H1 (cell line): ENCODE results near the gene SIGLEC15. TPM values are rescaled to one million over a fixed set of nuclear protein-coding genes. Genes with fewer than 3 reads are reported as not detected.

Experiments
- CTCF ChIA-PET: fragments of 300-600 bp; sonication (Branson Sonifier 250); formaldehyde crosslinking; loops from one replicate; lab custom pipeline; 2021; ENCODE audit not compliant: partially characterized antibody; lab: Charles Lee
- POLR2A ChIA-PET: fragments of 300-600 bp; sonication (Branson Sonifier 250); formaldehyde crosslinking; loops from one replicate; lab custom pipeline; 2021; ENCODE audit warnings: inconsistent platforms; ENCODE audit not compliant: partially characterized antibody; lab: Charles Lee
- DNase-seq, 2 experiments: peaks; one replicate each; pipeline versions ENCODE4 v3.0.0 to v3.0.0-alpha.2; 2010 to 2022; ENCODE audit warnings: low spot score in 2 of 2, low read depth in 1 of 2, mixed read lengths in 1 of 2
- FAIRE-seq: peaks from 2 replicates; lab custom pipeline; 2011; peaks lifted over from hg19 to GRCh38; lab: Jason Lieb, UNC
- H2AFZ ChIP-seq: 2 replicates; pipeline ENCODE4 v1.8.1; 2012; ENCODE audit warnings: low read length, inconsistent platforms
- H2AK5ac ChIP-seq: 2 replicates; pipeline ENCODE4 v1.6.1; 2013; ENCODE audit warnings: low read depth, low read length
- H2BK120ac ChIP-seq: replicated peaks from 2 replicates; pipeline ENCODE3; 2013; ENCODE audit warnings: low read depth, low read length, inconsistent platforms
- H2BK12ac ChIP-seq: 2 replicates; pipeline ENCODE4 v1.6.1; 2013; ENCODE audit warnings: low read depth, low read length
- H2BK15ac ChIP-seq: 2 replicates; pipeline ENCODE4 v1.6.1; 2013; ENCODE audit warnings: low read length
- H2BK20ac ChIP-seq: 2 replicates; pipeline ENCODE4 v1.6.1; 2013; ENCODE audit warnings: low read length
- H2BK5ac ChIP-seq: 2 replicates; pipeline ENCODE4 v1.6.1; 2013; ENCODE audit warnings: low read depth, low read length
- H3K14ac ChIP-seq: 2 replicates; pipeline ENCODE4 v1.6.1; 2013; ENCODE audit warnings: inconsistent platforms; ENCODE audit not compliant: insufficient read length
- H3K18ac ChIP-seq: 2 replicates; pipeline ENCODE4 v1.6.1; 2013; ENCODE audit warnings: low read length; ENCODE audit errors: extremely low read depth
- H3K23ac ChIP-seq: 2 replicates; pipeline ENCODE4 v1.6.1; 2013; ENCODE audit warnings: inconsistent platforms; ENCODE audit not compliant: insufficient read length
- H3K23me2 ChIP-seq: 2 replicates; pipeline ENCODE4 v1.6.1; 2013; ENCODE audit warnings: low read depth, low read length
- H3K27ac ChIP-seq: 2 replicates; pipeline ENCODE4 v1.6.1; 2011; ENCODE audit warnings: low read depth, low read length, inconsistent platforms
- H3K27me3 ChIP-seq, 4 experiments: replicated peaks in 1 of 4; 1 replicate in 1 of 4; 2 replicates in 3 of 4; pipeline versions ENCODE4 v1.6.1 to v1.8.1; 2011 to 2013; ENCODE audit warnings: low read length in 3 of 4, mild to moderate bottlenecking in 3 of 4, inconsistent platforms in 2 of 4, mixed read lengths in 2 of 4, moderate library complexity in 1 of 4; ENCODE audit not compliant: control insufficient read depth in 3 of 4, insufficient read depth in 3 of 4; ENCODE audit errors: extremely low read depth in 1 of 4
- H3K36me3 ChIP-seq, 4 experiments: 2 replicates each; pipeline versions ENCODE4 v1.6.1 to v1.8.1; 2011 to 2013; ENCODE audit warnings: mild to moderate bottlenecking in 4 of 4, low read length in 3 of 4, moderate library complexity in 2 of 4, control low read depth in 1 of 4, inconsistent platforms in 1 of 4; ENCODE audit not compliant: insufficient read depth in 4 of 4, control insufficient read depth in 2 of 4
- H3K4ac ChIP-seq: replicated peaks from 2 replicates; pipeline ENCODE3; 2013; ENCODE audit warnings: low read length, low read depth, mixed read lengths, inconsistent platforms; ENCODE audit not compliant: insufficient read length
- H3K4me1 ChIP-seq, 4 experiments: replicated peaks in 1 of 4; 1 replicate in 1 of 4; 2 replicates in 3 of 4; pipeline versions ENCODE4 v1.6.1 to v1.8.1; 2011 to 2013; ENCODE audit warnings: low read length in 3 of 4, inconsistent platforms in 2 of 4, mixed read lengths in 1 of 4; ENCODE audit not compliant: insufficient read depth in 4 of 4, control insufficient read depth in 3 of 4
- H3K4me2 ChIP-seq, 2 experiments: 2 replicates each; pipeline versions ENCODE4 v1.6.1 to v1.8.1; 2011 to 2013; ENCODE audit warnings: low read depth in 2 of 2, low read length in 2 of 2, control low read depth in 1 of 2, inconsistent platforms in 1 of 2, mild to moderate bottlenecking in 1 of 2; ENCODE audit not compliant: insufficient read depth in 1 of 2
- H3K4me3 ChIP-seq, 4 experiments: fragments of 200-600, 300-600 bp in 1 of 4; sonication (generic), shearing (Covaris generic), sonication (Bioruptor Twin) in 1 of 4; 2 replicates each; pipeline versions ENCODE4 v1.5.1 to v1.8.1; 2011 to 2016; ENCODE audit warnings: low read length in 4 of 4, low read depth in 3 of 4, control low read depth in 2 of 4, inconsistent platforms in 2 of 4, mild to moderate bottlenecking in 2 of 4, mixed read lengths in 1 of 4, moderate library complexity in 1 of 4; ENCODE audit not compliant: insufficient read depth in 2 of 4; ENCODE audit errors: extremely low read depth in 1 of 4
- H3K56ac ChIP-seq: replicated peaks from 2 replicates; pipeline ENCODE3; 2013; ENCODE audit warnings: low read depth, mild to moderate bottlenecking, mixed read lengths, low read length, inconsistent platforms; ENCODE audit not compliant: insufficient read length
- H3K79me1 ChIP-seq: 2 replicates; pipeline ENCODE4 v1.6.1; 2013; ENCODE audit warnings: low read depth, low read length, control low read depth
- H3K79me2 ChIP-seq, 2 experiments: 2 replicates each; pipeline versions ENCODE4 v1.6.1 to v1.8.1; 2012 to 2013; ENCODE audit warnings: low read length in 2 of 2, mild to moderate bottlenecking in 2 of 2, inconsistent platforms in 1 of 2; ENCODE audit not compliant: insufficient read depth in 2 of 2, control insufficient read depth in 1 of 2
- H3K9ac ChIP-seq, 4 experiments: replicated peaks in 1 of 4; 1 replicate in 1 of 4; 2 replicates in 3 of 4; pipeline versions ENCODE4 v1.6.1 to v1.8.1; 2011 to 2013; ENCODE audit warnings: low read depth in 3 of 4, low read length in 3 of 4, control low read depth in 2 of 4, mild to moderate bottlenecking in 2 of 4, moderate library complexity in 2 of 4, inconsistent platforms in 1 of 4; ENCODE audit errors: extremely low read depth in 1 of 4
- H3K9me3 ChIP-seq, 2 experiments: 2 replicates each; pipeline versions ENCODE4 v1.6.1 to v1.8.1; 2012 to 2013; ENCODE audit warnings: mild to moderate bottlenecking in 2 of 2, moderate library complexity in 2 of 2, control low read depth in 1 of 2, inconsistent platforms in 1 of 2, low read depth in 1 of 2, low read length in 1 of 2, mixed read lengths in 1 of 2; ENCODE audit not compliant: insufficient read depth in 2 of 2
- H4K20me1 ChIP-seq, 2 experiments: replicated peaks in 1 of 2; 2 replicates each; pipeline versions ENCODE3 to v1.8.1; 2011 to 2013; ENCODE audit warnings: inconsistent platforms in 2 of 2, low read length in 2 of 2, mild to moderate bottlenecking in 1 of 2; ENCODE audit not compliant: insufficient read depth in 2 of 2, control insufficient read depth in 1 of 2
- H4K5ac ChIP-seq: 2 replicates; pipeline ENCODE4 v1.6.1; 2013; ENCODE audit warnings: low read length, low read depth, mixed read lengths, inconsistent platforms; ENCODE audit not compliant: insufficient read length
- H4K8ac ChIP-seq: 2 replicates; pipeline ENCODE4 v1.8.0; 2013; ENCODE audit warnings: mild to moderate bottlenecking, moderate library complexity, low read length, inconsistent platforms; ENCODE audit not compliant: insufficient read depth; ENCODE audit errors: extremely low read depth
- H4K91ac ChIP-seq: replicated peaks from 2 replicates; pipeline ENCODE3; 2013; ENCODE audit warnings: low read length, mixed read lengths, inconsistent platforms; ENCODE audit not compliant: insufficient read length
- BACH1 ChIP-seq: IDR thresholded peaks from 2 replicates; pipeline ENCODE4 v1.6.1; 2012; ENCODE audit warnings: low read length, improper control_type of control experiment
- CHD1 ChIP-seq: IDR thresholded peaks from 2 replicates; pipeline ENCODE4 v1.6.1; 2012; ENCODE audit warnings: low read depth, low read length, improper control_type of control experiment
- EGR1 ChIP-seq: IDR thresholded peaks from 2 replicates; pipeline ENCODE4 v1.6.1; 2011; ENCODE audit warnings: low read depth, low read length, borderline replicate concordance
- FOSL1 ChIP-seq: IDR thresholded peaks from 2 replicates; pipeline ENCODE4 v1.6.1; 2011; ENCODE audit warnings: mild to moderate bottlenecking, low read depth, low read length, moderate library complexity; ENCODE audit not compliant: insufficient read depth
- JUN ChIP-seq: IDR thresholded peaks from 2 replicates; pipeline ENCODE4 v1.6.1; 2011; ENCODE audit warnings: low read depth, mild to moderate bottlenecking, improper control_type of control experiment, low read length
- KDM1A ChIP-seq: fragments of 200-600, 300-600 bp; sonication (generic); IDR thresholded peaks from 2 replicates; pipeline ENCODE4 v1.7.1; 2016; ENCODE audit warnings: mild to moderate bottlenecking, low read length, borderline replicate concordance
- KDM4A ChIP-seq: IDR thresholded peaks from one replicate; pipeline ENCODE4 v1.7.1; 2012; ENCODE audit warnings: low read depth, mild to moderate bottlenecking, moderate library complexity, low read length, inconsistent platforms; ENCODE audit not compliant: severe bottlenecking
- NRF1 ChIP-seq: IDR thresholded peaks from 2 replicates; pipeline ENCODE4 v1.6.1; 2011; ENCODE audit warnings: mild to moderate bottlenecking, low read depth, low read length, improper control_type of control experiment
- PHF8 ChIP-seq: fragments of 200-600 bp; sonication (generic); conservative IDR thresholded peaks from 2 replicates; pipeline ENCODE4 v1.7.1; 2012; ENCODE audit warnings: low read depth, mild to moderate bottlenecking, inconsistent platforms, low read length, moderate library complexity
- RXRA ChIP-seq: IDR thresholded peaks from 2 replicates; pipeline ENCODE4 v1.6.1; 2011; ENCODE audit warnings: low read depth, mild to moderate bottlenecking, low read length, moderate library complexity; ENCODE audit not compliant: insufficient read depth
- SIN3A ChIP-seq, 2 experiments: IDR thresholded peaks in 1 of 2; conservative IDR thresholded peaks in 1 of 2; 2 replicates each; pipeline ENCODE4 v1.6.1; 2011 to 2012; ENCODE audit warnings: low read length in 2 of 2, improper control_type of control experiment in 1 of 2, low read depth in 1 of 2, mild to moderate bottlenecking in 1 of 2
- SIX5 ChIP-seq: IDR thresholded peaks from 2 replicates; pipeline ENCODE4 v1.6.1; 2011; ENCODE audit warnings: mild to moderate bottlenecking, low read depth, low read length
- SRF ChIP-seq: IDR thresholded peaks from 2 replicates; pipeline ENCODE4 v1.6.1; 2011; ENCODE audit warnings: mild to moderate bottlenecking, low read depth, low read length, moderate library complexity
- SUZ12 ChIP-seq: fragments of 200-600 bp; sonication (generic); IDR thresholded peaks from 2 replicates; pipeline ENCODE4 v1.6.1; 2012; ENCODE audit warnings: mild to moderate bottlenecking, inconsistent platforms, low read length, moderate library complexity, mixed read lengths
- TEAD4 ChIP-seq: IDR thresholded peaks from 2 replicates; pipeline ENCODE4 v1.6.1; 2012; ENCODE audit warnings: low read depth, low read length, inconsistent platforms, mixed read lengths
- WGBS, 2 experiments: shearing (Covaris generic) in 1 of 2; methylation state at CpG; one replicate each; pipeline versions ENCODE4 v1.1.6 to v1.1.7; 2013 to 2015; ENCODE audit warnings: low lambda C conversion rate in 2 of 2, mixed read lengths in 2 of 2, inconsistent platforms in 1 of 2, low coverage in 1 of 2, missing lambda C conversion rate in 1 of 2; ENCODE audit not compliant: insufficient replicate concordance in 2 of 2, insufficient coverage in 1 of 2, insufficient read length in 1 of 2; ENCODE audit errors: extremely low coverage in 1 of 2, missing lambda C conversion rate in 1 of 2; 5-methylcytosine and 5-hydroxymethylcytosine counted together
- polyA plus RNA-seq, 7 experiments: library from polyadenylated mRNA; depleted of rRNA in 3 of 7; stranded (reverse) in 5 of 7; unstranded in 2 of 7; fragments of >200 nt in 5 of 7; fragments of 200-250 nt in 2 of 7; gene quantifications; 1 replicate in 5 of 7; 2 replicates in 1 of 7; 4 replicates in 1 of 7; pipeline versions ENCODE4 v1.2.1 to v1.2.3, GENCODE V29; 2011 to 2013; ENCODE audit warnings: missing spikeins in 2 of 7, mixed read lengths in 2 of 7
- total RNA-seq: library from RNA; stranded (reverse); fragmentation: NEBNext Ultra II Directional; extraction: Animal tissue kit (Norgen Biotek cat#: 25700); gene quantifications from 2 replicates; pipeline ENCODE4 v1.2.1, GENCODE V29; 2021

The SIGLEC15 gene
- total and polyA plus RNA-seq, 2 of the 8 experiments (the other 6 are each of a cell fraction or from before 2014, with no cell fraction given): 0.20 to 0.37 TPM

GRCh38 chr18:45830917-45831316, 5.4 kb downstream of the SIGLEC15 start:
- H4K5ac ChIP-seq: no peak overlapping the region
- H3K14ac ChIP-seq: no peak overlapping the region
- no peak overlapping the region for H3K27ac ChIP-seq
- peaks cover 0 to 20% (median 4%) of the 10 kb centered on the region in 4 experiments; a peak in 5 of 7 replicates for H3K4me1 ChIP-seq
- H3K9me3 ChIP-seq: no peaks in the 10 kb centered on the region
- no peak overlapping the region for H2BK20ac ChIP-seq
- H3K56ac ChIP-seq: no peak overlapping the region
- CTCF ChIA-PET: interaction anchor here (0.6 to 2.8 kb wide), 7 partner anchors 8 to 241 kb away, joined by 3 to 17 read pairs (median 4); partner anchors contain the start of gene PSTPIP2
- H3K23ac ChIP-seq: no peak overlapping the region
- H4K8ac ChIP-seq: no peak overlapping the region
- H2AK5ac ChIP-seq: no peak overlapping the region
- no peak overlapping the region for H2BK120ac ChIP-seq
- DNase-seq: no peak
- H3K4me3 ChIP-seq: no peak overlapping the region
- no peaks in the 10 kb centered on the region; the same call in 1 of the 2 replicates for H3K23me2 ChIP-seq
- POLR2A ChIA-PET: no interaction called here
- H4K20me1 ChIP-seq: no peaks in the 10 kb centered on the region
- no peaks in the 10 kb centered on the region for H3K36me3 ChIP-seq
- no peak overlapping the region for H2BK5ac ChIP-seq
- no peak overlapping the region for H2BK12ac ChIP-seq
- peaks cover 0 to under 1% (median 0%) of the 10 kb centered on the region in 4 experiments; a peak in 2 of 7 replicates for H3K27me3 ChIP-seq
- no peak overlapping the region for H3K18ac ChIP-seq
- no peak overlapping the region for H4K91ac ChIP-seq
- H3K79me2 ChIP-seq: no peaks in the 10 kb centered on the region
- no peak overlapping the region for H2BK15ac ChIP-seq
- WGBS, 2 experiments: 75% methylated on average over 7 of the region's 7 CpGs; no CpG with 5 or more reads in 1 of the 2 experiments
- no peak for FAIRE-seq
- no peak overlapping the region for H3K4ac ChIP-seq
- no peak overlapping the region for H2AFZ ChIP-seq
- H3K79me1 ChIP-seq: no peaks in the 10 kb centered on the region
- no peak overlapping the region for H3K9ac ChIP-seq
- no peak overlapping the region for H3K4me2 ChIP-seq
- TF ChIP-seq BACH1 (no peak), SRF (no peak), SUZ12 (no peak), RXRA (no peak), FOSL1 (no peak), CHD1 (no peak), SIX5 (no peak), PHF8 (no peak), KDM4A (no peak), KDM1A (no peak), TEAD4 (no peak), NRF1 (no peak), SIN3A (conservative IDR thresholded peaks at IDR 0.05 in 1 of 2, IDR thresholded peaks at IDR 0.05 in 1 of 2; ENCODE audit: low read depth in 1 of 2, low read length in 2 of 2) (no peak), JUN (no peak), EGR1 (no peak)
